NCI-H446 (cell line): ENCODE data around the gene ZNF830.
"Not testable (repeated sequence)": the region's sequence is repeated elsewhere in the genome, so short reads cannot be mapped to it uniquely, and the experiment has no call there.

Source experiments
- DNase-seq, 2 experiments: peaks; one replicate each; lab custom pipeline; 2025; lab: John Stamatoyannopoulos, UW

ZNF830 gene, protein sequence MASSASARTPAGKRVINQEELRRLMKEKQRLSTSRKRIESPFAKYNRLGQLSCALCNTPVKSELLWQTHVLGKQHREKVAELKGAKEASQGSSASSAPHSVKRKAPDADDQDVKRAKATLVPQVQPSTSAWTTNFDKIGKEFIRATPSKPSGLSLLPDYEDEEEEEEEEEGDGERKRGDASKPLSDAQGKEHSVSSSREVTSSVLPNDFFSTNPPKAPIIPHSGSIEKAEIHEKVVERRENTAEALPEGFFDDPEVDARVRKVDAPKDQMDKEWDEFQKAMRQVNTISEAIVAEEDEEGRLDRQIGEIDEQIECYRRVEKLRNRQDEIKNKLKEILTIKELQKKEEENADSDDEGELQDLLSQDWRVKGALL

GRCh38 chr17:34961093-34961911 is at the start of gene ZNF830, which contains the start of gene CCT6B:
Gene ZNF830, plus strand, starts transcription at chr17:34961540. Its CDS starts 27 bp downstream, at chr17:34961567.
Gene CCT6B, minus strand, starts transcription at chr17:34961460. Its CDS starts 67 bp downstream, at chr17:34961393.
- DNase-seq = peak; percentile 90 to 94

GRCh38 chr17:34913001-34913400 is 48.3 kb upstream of the ZNF830 start:
- no peak for DNase-seq

- no peak for DNase-seq
Observed at GRCh38 chr17:34916120-34916519, 45.2 kb upstream of the ZNF830 start.

DNA sequence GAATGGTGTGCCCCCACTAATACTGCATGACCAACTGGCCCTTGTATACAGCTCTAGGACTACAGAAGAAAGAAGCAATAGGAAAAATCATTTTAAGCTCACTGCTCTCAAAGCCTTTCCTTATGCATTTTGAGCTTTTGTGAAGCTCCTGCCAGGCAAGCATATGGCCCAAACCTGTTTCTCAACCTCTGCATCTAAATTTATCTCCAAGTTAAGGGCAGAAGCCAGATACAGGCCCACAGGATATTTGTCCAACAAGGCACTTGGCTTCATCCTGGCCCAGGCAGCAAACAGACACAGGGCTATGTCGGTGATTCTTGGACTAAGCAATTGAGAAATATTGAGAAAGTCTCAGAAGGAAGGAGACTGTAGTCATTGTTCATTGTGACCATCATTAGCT is 44.0 kb upstream of the ZNF830 start:
- DNase-seq = no peak

DNA sequence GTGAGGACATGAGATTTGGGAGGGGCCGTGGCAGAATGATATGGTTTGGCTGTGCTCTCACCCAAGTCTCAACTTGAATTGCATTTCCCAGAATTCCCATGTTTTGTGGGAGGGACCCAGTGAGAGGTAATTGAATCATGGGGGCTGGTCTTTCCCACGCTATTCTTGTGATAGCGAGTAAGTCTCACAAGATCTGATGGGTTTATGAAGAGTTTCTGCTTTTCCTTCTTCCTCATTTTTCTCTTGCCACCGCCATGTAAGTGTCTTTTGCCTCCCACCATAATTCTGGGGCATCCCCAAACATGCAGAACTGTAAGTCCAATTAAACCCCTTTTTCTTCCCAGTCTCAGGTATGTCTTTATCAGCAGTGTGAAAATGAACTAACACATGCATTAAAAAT is 40.7 kb upstream of the ZNF830 start:
- DNase-seq = no peak

GRCh38 chr17:34926661-34927060 is 34.7 kb upstream of the ZNF830 start:
- DNase-seq = no peak

DNA sequence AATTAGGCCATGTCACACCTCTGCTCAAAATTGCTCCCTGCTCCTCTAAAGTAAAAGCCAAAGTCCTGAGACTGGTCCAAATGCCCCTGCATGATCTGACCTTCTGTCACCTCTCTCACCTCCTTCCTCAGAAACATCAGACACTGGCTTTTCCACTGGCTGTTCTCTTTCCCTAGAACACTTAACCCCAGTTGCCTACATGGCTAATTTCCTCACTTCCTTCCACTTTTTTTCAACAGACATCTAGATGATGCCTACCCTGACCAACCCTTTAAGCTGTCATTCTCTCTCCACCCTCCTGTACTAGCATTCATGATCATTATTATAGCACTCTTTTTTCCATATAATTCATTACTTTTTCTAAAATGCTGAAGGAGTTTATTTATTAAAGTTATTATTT is 31.1 kb upstream of the ZNF830 start:
- no peak for DNase-seq

DNA sequence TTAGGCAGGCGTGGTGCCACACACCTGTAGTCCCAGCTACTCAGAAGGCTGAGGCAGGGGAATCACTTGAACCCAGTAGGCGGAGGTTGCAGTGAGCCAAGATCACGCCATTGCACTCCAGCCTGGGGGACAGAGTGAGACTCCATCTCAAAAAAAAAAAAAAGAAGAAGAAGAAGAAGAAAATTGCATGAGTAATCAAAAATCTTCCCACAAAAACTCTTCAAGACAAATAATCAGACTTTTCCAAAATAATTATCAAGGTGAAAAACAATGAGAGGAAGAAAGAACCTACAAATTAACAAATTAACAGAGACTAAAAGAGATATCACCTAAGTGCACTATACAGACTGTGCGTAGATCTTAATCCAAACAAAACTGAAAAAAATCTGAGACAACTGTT is 10.6 kb upstream of the ZNF830 start:
- DNase-seq = not testable (repeated sequence)

DNA sequence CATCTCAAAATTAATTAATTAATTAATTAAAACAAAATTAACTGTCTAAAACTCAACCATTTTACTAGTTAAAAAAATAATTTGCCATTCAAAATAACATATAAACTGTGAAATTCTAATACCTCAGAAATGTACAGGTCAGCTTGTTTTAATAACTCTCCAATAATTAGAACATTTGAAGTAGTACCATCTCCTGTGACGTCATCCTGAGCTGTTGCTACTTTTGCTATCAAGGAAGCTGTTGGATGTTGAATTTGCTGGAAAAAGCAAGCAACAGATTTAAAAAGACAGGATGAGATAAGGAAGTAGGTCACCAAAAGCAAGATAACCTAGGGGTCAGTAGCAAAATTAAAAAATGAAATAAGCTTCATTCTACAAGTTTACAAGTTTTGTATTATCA is 2.9 kb upstream of the ZNF830 start:
- no peak for DNase-seq

DNA sequence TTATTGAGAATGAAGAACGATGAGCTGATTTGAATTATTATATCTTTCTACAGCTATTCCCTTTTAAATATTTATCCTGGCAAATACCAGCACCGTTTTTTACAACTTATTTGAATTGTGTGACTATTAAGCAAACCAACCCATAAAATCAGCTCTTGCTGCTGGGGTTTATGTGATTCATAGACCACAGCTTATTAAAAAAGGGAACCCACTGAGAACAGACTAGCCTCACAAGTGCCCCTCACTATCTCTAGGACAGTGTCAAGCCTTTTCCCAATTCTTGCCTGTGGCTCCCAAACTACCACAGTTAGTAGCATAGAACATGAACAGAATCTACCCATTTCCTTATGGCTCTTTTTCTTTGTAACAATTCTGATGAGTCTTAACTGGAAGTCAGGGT is 12.8 kb downstream of the ZNF830 start:
- no peak for DNase-seq

- no peak for DNase-seq
Observed at GRCh38 chr17:34974794-34975785, 13.8 kb downstream of the ZNF830 start.

GRCh38 chr17:34979153-34979552 is 17.8 kb downstream of the ZNF830 start:
- no peak for DNase-seq

DNA sequence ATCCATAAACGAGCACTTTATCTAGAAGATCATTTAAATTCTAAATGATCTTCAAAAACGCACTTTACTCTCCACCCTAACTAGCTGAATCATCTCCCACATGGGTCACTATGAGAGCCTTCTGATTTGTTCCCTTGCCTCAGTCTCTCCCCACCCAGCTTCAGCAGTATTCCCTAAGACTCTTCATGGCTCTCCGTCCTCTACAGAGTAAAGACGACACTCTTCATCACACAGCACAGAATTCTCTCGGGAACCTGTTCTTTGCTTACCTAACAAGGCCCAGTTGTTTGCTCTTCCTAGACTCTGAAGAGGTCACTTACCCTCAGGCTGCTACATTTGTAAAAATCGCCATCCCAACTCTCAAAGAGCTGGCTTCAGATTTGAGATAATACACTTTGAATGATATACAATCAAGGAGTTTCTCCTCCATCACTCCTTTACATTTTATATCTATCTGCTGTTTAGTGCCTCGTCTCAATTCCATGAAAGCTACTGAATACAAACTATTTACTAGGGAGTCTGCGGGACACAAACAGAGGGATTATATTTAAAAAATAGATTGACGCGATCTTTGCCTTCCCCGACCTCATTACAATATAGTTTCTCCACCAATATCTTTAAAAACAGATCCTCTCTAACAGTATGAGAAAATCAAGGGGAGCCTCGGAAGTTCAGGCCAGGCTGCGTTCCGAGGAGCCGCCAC is 18.5 kb downstream of the ZNF830 start:
- no peak for DNase-seq

GRCh38 chr17:34980353-34980680 is 19.0 kb downstream of the ZNF830 start, which contains the start of gene LIG3:
Gene LIG3, plus strand, starts transcription at chr17:34980512. Its CDS starts 2,494 bp downstream, at chr17:34983006.
- peak; percentile 67 to 92 for DNase-seq

DNA sequence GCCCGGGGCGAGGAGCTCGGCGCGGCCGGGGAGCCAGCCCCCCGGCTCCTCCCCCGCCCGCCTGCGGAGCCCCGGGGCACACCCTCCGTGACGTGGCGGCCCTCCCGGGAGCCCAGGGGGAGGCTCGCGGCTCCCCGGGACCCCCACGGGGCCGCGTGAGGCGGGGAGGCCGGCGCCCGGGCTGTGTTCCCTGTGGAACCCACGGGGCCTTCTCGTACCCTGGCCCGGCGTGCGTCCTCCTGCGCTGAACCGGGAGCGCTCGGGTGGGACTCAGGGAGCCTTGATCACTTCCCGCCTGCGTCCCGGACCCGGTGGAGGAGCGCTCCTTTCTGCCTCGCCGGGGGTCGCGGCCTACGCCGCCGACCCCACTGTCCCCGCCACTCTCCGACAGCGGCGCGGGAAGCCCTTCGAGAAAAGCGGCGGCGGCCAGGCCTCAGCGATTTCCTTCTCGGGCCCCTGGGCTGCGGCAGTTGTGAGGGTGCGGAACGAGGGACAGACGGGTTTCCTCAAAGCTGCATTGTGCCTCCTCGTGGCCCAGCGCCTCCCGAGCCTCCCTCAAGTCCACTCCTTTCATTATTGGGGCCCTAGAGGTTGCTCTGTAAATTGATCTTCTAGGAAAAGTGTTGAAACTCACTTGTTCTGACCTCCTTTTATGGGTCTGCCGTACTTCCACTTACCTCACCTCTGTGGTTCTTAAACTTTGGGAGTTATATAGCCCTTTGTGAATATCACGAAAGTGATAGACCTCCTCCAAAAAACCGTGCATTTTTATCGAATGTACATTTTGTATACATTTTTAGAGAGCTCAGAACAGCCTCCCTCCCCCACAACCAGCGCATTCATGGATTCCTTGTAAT is 19.6 kb downstream of the ZNF830 start:
- peak in 1 of 2 experiments; percentile 79 for DNase-seq

- DNase-seq = peak in 1 of 2 experiments; percentile 5
Observed at GRCh38 chr17:34981538-34982241, 20.4 kb downstream of the ZNF830 start.

DNA sequence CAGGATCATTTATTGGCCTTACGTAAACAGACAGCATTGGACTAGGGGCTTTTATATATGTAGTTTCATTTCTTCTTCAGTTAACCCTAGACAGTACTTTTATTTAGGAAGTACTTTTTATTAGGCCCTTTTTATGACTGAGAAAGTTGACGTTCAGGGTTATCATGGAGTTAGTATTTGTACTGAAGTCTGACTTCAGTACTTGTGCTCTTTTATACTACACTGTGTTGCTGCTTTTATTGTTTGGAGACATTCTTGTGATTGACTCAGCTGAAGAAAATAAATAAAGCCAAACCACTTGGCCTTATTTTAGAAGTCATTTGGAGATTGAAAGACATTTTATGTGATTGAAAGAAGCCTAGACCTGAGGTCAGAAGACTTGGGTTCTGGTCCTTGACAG is 25.9 kb downstream of the ZNF830 start:
- DNase-seq = no peak

- DNase-seq = no peak
Observed at GRCh38 chr17:34988644-34989043, 27.3 kb downstream of the ZNF830 start.

DNA sequence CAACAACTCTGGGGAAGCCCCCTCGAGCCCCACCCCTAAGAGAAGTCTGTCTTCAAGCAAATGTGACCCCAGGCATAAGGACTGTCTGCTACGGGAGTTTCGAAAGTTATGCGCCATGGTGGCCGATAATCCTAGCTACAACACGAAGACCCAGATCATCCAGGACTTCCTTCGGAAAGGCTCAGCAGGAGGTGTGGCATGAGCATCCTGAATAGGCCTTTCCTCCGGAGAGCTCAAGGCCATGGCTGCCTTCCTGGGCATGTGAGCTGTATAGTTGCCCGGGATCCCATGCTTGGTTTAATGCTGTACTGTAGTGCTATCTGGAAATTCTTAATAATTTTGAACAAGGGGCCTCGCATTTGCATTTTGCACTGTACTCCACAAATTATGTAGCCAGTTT is 28.1 kb downstream of the ZNF830 start:
- no peak for DNase-seq

DNA sequence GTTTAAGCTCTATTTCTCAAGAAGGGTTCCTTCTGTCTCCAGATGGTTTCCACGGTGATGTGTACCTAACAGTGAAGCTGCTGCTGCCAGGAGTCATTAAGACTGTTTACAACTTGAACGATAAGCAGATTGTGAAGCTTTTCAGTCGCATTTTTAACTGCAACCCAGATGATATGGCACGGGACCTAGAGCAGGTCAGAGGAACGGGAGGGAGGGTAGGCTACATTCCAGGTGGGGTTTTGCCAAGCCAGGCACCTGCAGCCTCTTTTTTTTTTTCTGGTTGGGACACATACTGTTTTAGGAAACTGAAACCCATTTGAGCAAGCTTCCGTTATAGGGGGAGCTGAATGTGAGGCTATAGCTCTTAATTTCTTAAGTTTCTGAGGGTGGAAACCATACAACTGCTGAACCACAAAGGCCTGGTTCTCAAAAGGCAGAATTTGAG is 29.6 kb downstream of the ZNF830 start:
- DNase-seq = no peak
